SK-N-DZ (cell line): ENCODE data around the gene SLC38A9.

ENCODE experiments used
- DNase-seq: peaks from one replicate; pipeline ENCODE4 v3.0.0-alpha.2; 2015; ENCODE audit warnings: low spot score
- small RNA-seq, 2 experiments: library from RNA; depleted of rRNA; stranded (forward); fragments of <200 nt; gene quantifications; one replicate each; pipeline ENCODE3, GENCODE V24; 2014

SLC38A9 gene

DNA sequence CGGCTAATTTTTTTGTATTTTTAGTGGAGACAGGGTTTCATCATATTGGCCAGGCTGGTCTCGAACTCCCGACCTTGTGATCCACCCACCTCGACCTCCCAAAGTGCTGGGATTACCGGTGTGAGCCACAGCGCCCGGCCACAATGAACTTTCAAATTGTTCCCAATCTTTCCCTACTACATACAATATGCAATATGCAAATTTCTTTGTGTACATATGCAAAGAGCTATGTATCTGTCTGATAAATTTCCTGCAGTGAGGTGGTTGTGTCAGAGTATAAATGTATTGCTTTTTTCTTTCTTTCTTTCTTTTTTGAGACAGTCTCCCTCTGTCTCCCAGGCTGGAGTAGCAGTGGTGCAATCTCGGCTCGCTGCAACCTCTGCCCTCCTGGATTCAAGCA is 128.5 kb downstream of the SLC38A9 start:
- no peak for DNase-seq

- DNase-seq = no peak
These were observed 129.9 kb downstream of the SLC38A9 start for GRCh38 chr5:55582256-55582655.

GRCh38 chr5:55580042-55580441 is 132.1 kb downstream of the SLC38A9 start:
- no peak for DNase-seq

GRCh38 chr5:55578771-55579170 is 133.4 kb downstream of the SLC38A9 start:
- DNase-seq = no peak

GRCh38 chr5:55577353-55578060 is 134.6 kb downstream of the SLC38A9 start:
- DNase-seq = no peak

- DNase-seq = no peak
These were observed 135.5 kb downstream of the SLC38A9 start for GRCh38 chr5:55576661-55577060.

Small RNAs within 50 kb of the gene (small RNA-seq; reads per million reads assigned to genes)
- 0 reads per million in 2 experiments for gene AC016632.1
